ENCODE measurements around the gene PRRC2B. TPM values are rescaled to one million over a fixed set of nuclear protein-coding genes. Genes with fewer than 3 reads are reported as not detected.

The PRRC2B gene
- total and polyA plus RNA-seq, 2 of the 13 experiments (the other 11 are each of a cell fraction or from before 2014, with no cell fraction given): 20.8 to 37.4 TPM

- ATAC-seq (no peak), DNase-seq (ENCODE audit: low spot score) (no peak), FAIRE-seq (no peak)
- H3K27ac ChIP-seq (ENCODE audit: extremely low read length, insufficient read depth, low read length): no peak overlapping the region
- ChIA-PET CTCF (ENCODE audit: low intra/inter-chr PET ratio, low total read pairs) (no interaction called here), POLR2A (no interaction called here)
- H4K20me1 ChIP-seq (ENCODE audit: insufficient read depth, low read length): 0 out of 2 replicates have a peak, but pooled peaks cover 10% of the 10 kb centered on the region
- intact Hi-C loops (cut with micrococcal nuclease; ENCODE audit: unreplicated experiment) (no loop called here), in situ Hi-C loops (cut with HindIII; ENCODE audit: extremely low pct_ligation_motif_present, low pct_unique_long_range_greater_than_20kb) (no loop called here)
- WGBS (ENCODE audit: low lambda C conversion rate): 96% methylated on average over 13 of the region's 14 CpGs
- peaks cover 5% of the 10 kb centered on the region for H3K79me2 ChIP-seq (ENCODE audit: insufficient read depth, low read length)
- H3K9ac ChIP-seq (ENCODE audit: insufficient read depth, low read depth, low read length): no peak overlapping the region
- BruUV-seq (replicated peaks): no TSS peak
- no peaks in the 10 kb centered on the region for H3K27me3 ChIP-seq (ENCODE audit: control insufficient read depth in 1 of 2, insufficient read depth in 2 of 2, low read length in 2 of 2)
- H3K4me3 ChIP-seq (replicated peaks in 1 of 3; ENCODE audit: insufficient read depth in 1 of 3, low read depth in 2 of 3, low read length in 3 of 3): no peak overlapping the region
- H3K4me2 ChIP-seq (ENCODE audit: low read depth, low read length): no peak overlapping the region
- no peaks in the 10 kb centered on the region for H3K9me3 ChIP-seq (ENCODE audit: low read length)
- no peaks in the 10 kb centered on the region for H3K4me1 ChIP-seq (ENCODE audit: insufficient read depth, low read length)
- peaks cover 34 to 79% of the 10 kb centered on the region in 2 experiments for H3K36me3 ChIP-seq (replicated peaks in 1 of 2; ENCODE audit: control insufficient read depth in 1 of 2, insufficient read depth in 2 of 2, low read length in 2 of 2)
- no peak overlapping the region for H2AFZ ChIP-seq (ENCODE audit: low read length)
- TF ChIP-seq RFX3 (CRISPR knock-in tag; IDR thresholded peaks at IDR 0.05) (no peak), ZKSCAN8 (CRISPR knock-in tag; IDR thresholded peaks at IDR 0.05; ENCODE audit: borderline replicate concordance) (no peak), ZNF678 (CRISPR knock-in tag; IDR thresholded peaks at IDR 0.05) (no peak), ZNF549 (CRISPR knock-in tag; IDR thresholded peaks at IDR 0.05) (no peak), NFIC (IDR thresholded peaks at IDR 0.05; ENCODE audit: low read length) (no peak), FOXK1 (CRISPR knock-in tag; IDR thresholded peaks at IDR 0.05; ENCODE audit: borderline replicate concordance, low read depth) (no peak)
These were observed 53.7 kb downstream of the PRRC2B start for GRCh38 chr9:131447600-131447999.

GRCh38 chr9:131448818-131449217 is 54.9 kb downstream of the PRRC2B start:
- H3K4me2 ChIP-seq (ENCODE audit: low read depth, low read length): no peak overlapping the region
- peaks cover 10% of the 10 kb centered on the region; the same call in 1 of the 2 replicates for H4K20me1 ChIP-seq (ENCODE audit: insufficient read depth, low read length)
- H3K9me3 ChIP-seq (ENCODE audit: low read length): no peaks in the 10 kb centered on the region
- no peaks in the 10 kb centered on the region for H3K27me3 ChIP-seq (ENCODE audit: control insufficient read depth in 1 of 2, insufficient read depth in 2 of 2, low read length in 2 of 2)
- in situ Hi-C loops (cut with HindIII; ENCODE audit: extremely low pct_ligation_motif_present, low pct_unique_long_range_greater_than_20kb): no loop called here
- POLR2A ChIA-PET: no interaction called here
- no peak overlapping the region for H3K4me3 ChIP-seq (replicated peaks in 1 of 3; ENCODE audit: insufficient read depth in 1 of 3, low read depth in 2 of 3, low read length in 3 of 3)
- H3K4me1 ChIP-seq (ENCODE audit: insufficient read depth, low read length): no peaks in the 10 kb centered on the region
- H3K27ac ChIP-seq (ENCODE audit: extremely low read length, insufficient read depth, low read length): no peak overlapping the region
- no peak overlapping the region for H2AFZ ChIP-seq (ENCODE audit: low read length)
- no peak for FAIRE-seq
- CTCF ChIA-PET (ENCODE audit: low intra/inter-chr PET ratio, low total read pairs): no interaction called here
- no peak for ATAC-seq
- TF ChIP-seq ZNF251 (CRISPR knock-in tag; IDR thresholded peaks at IDR 0.05) (no peak), EEA1 (CRISPR knock-in tag; IDR thresholded peaks at IDR 0.05; ENCODE audit: borderline replicate concordance) (no peak), ZNF800 (CRISPR knock-in tag; IDR thresholded peaks at IDR 0.05) (no peak), ATRX (CRISPR knock-in tag; IDR thresholded peaks at IDR 0.05; ENCODE audit: borderline replicate concordance) (no peak), BRD4 (CRISPR knock-in tag; IDR thresholded peaks at IDR 0.05) (no peak)
- no peak overlapping the region for H3K9ac ChIP-seq (ENCODE audit: insufficient read depth, low read depth, low read length)
- peaks cover 7% of the 10 kb centered on the region for H3K79me2 ChIP-seq (ENCODE audit: insufficient read depth, low read length)
- H3K36me3 ChIP-seq (replicated peaks in 1 of 2; ENCODE audit: control insufficient read depth in 1 of 2, insufficient read depth in 2 of 2, low read length in 2 of 2): peaks cover 32 to 73% of the 10 kb centered on the region in 2 experiments
- no peak for DNase-seq (ENCODE audit: low spot score)
- BruUV-seq (replicated peaks): no TSS peak
- intact Hi-C loops (cut with micrococcal nuclease; ENCODE audit: unreplicated experiment): no loop called here
- 97% methylated on average over 3 of the region's 3 CpGs for WGBS (ENCODE audit: low lambda C conversion rate)
